Head of caudate nucleus (tissue), 42 donors: ENCODE data around the gene KCNAB2.

Source experiments
- DNase-seq, 42 donors: peaks; one replicate each; pipeline versions ENCODE4 v3.0.0 to v3.0.0-alpha.2; 2020 to 2021; ENCODE audit warnings: mixed read lengths in 7 of 42
- intact Hi-C: fragments of 100-400 bp; cut with DNase I; formaldehyde crosslinking; loops from one replicate; pipeline ENCODE4 v1.15.0; 2022

The KCNAB2 gene

GRCh38 chr1:6150006-6150938, 104.6 kb downstream of the KCNAB2 start:
- intact Hi-C loops: no loop called here
- DNase-seq: no peak
